ENCODE results near the gene XRCC6.
"Not testable (repeated sequence)": the region's sequence is repeated elsewhere in the genome, so short reads cannot be mapped to it uniquely, and the experiment has no call there.

XRCC6 gene

GRCh38 chr22:41636467-41636866 lies 15.4 kb downstream of the XRCC6 start:
- TF ChIP-seq GLIS3 (CRISPR knock-in tag; IDR thresholded peaks at IDR 0.05) = no peak
- no peak for TF ChIP-seq ISL1 (CRISPR knock-in tag; IDR thresholded peaks at IDR 0.05)
- TF ChIP-seq TCF4 (CRISPR knock-in tag; IDR thresholded peaks at IDR 0.05; ENCODE audit: borderline replicate concordance) = no peak
- peak; percentile 78 for ATAC-seq

GRCh38 chr22:41637623-41638022 lies 16.5 kb downstream of the XRCC6 start:
- not testable (repeated sequence) for ATAC-seq

- TF ChIP-seq BACH2 (CRISPR knock-in tag; IDR thresholded peaks at IDR 0.05; ENCODE audit: borderline replicate concordance) = no peak
- ATAC-seq = no peak
These were observed 17.0 kb downstream of the XRCC6 start for GRCh38 chr22:41638124-41638523.

- TF ChIP-seq ZFP30 (CRISPR knock-in tag; IDR thresholded peaks at IDR 0.05) (no peak), PATZ1 (CRISPR knock-in tag; IDR thresholded peaks at IDR 0.05; ENCODE audit: borderline replicate concordance) (no peak), TOX (CRISPR knock-in tag; IDR thresholded peaks at IDR 0.05; ENCODE audit: borderline replicate concordance) (no peak), TSHZ2 (CRISPR knock-in tag; IDR thresholded peaks at IDR 0.05) (no peak), SNAI2 (CRISPR knock-in tag; IDR thresholded peaks at IDR 0.05) (no peak), CSRNP3 (CRISPR knock-in tag; IDR thresholded peaks at IDR 0.05) (no peak), ZNF70 (CRISPR knock-in tag; IDR thresholded peaks at IDR 0.05) (no peak), ZNF8 (CRISPR knock-in tag; IDR thresholded peaks at IDR 0.05) (no peak), BACH2 (CRISPR knock-in tag; IDR thresholded peaks at IDR 0.05; ENCODE audit: borderline replicate concordance) (no peak)
- no peak for ATAC-seq
These were observed 17.7 kb downstream of the XRCC6 start for GRCh38 chr22:41638748-41639147.

GRCh38 chr22:41641854-41642253 lies 20.8 kb downstream of the XRCC6 start:
- no peak for ATAC-seq
- TF ChIP-seq TCF4 (CRISPR knock-in tag; IDR thresholded peaks at IDR 0.05; ENCODE audit: borderline replicate concordance) = no peak
- no peak for TF ChIP-seq ZNF70 (CRISPR knock-in tag; IDR thresholded peaks at IDR 0.05)
- no peak for TF ChIP-seq CREB5 (CRISPR knock-in tag; IDR thresholded peaks at IDR 0.05; ENCODE audit: low read depth)
- no peak for TF ChIP-seq ESRRG (CRISPR knock-in tag; IDR thresholded peaks at IDR 0.05)
- no peak for TF ChIP-seq ISL1 (CRISPR knock-in tag; IDR thresholded peaks at IDR 0.05)
- no peak for TF ChIP-seq OSR1 (CRISPR knock-in tag; IDR thresholded peaks at IDR 0.05)
- TF ChIP-seq TOX (CRISPR knock-in tag; IDR thresholded peaks at IDR 0.05; ENCODE audit: borderline replicate concordance) = no peak
- no peak for TF ChIP-seq ZFP30 (CRISPR knock-in tag; IDR thresholded peaks at IDR 0.05)
- TF ChIP-seq PPARA (CRISPR knock-in tag; IDR thresholded peaks at IDR 0.05; ENCODE audit: borderline replicate concordance) = no peak
- TF ChIP-seq CSRNP3 (CRISPR knock-in tag; IDR thresholded peaks at IDR 0.05) = no peak
- TF ChIP-seq TSHZ2 (CRISPR knock-in tag; IDR thresholded peaks at IDR 0.05) = no peak
- TF ChIP-seq RARB (CRISPR knock-in tag; IDR thresholded peaks at IDR 0.05) = no peak
- TF ChIP-seq ZNF8 (CRISPR knock-in tag; IDR thresholded peaks at IDR 0.05) = no peak
- TF ChIP-seq ZFP3 (CRISPR knock-in tag; IDR thresholded peaks at IDR 0.05) = no peak
- TF ChIP-seq PATZ1 (CRISPR knock-in tag; IDR thresholded peaks at IDR 0.05; ENCODE audit: borderline replicate concordance) = no peak
- TF ChIP-seq ZC3H10 (CRISPR knock-in tag; IDR thresholded peaks at IDR 0.05) = no peak
- no peak for TF ChIP-seq ZNF565 (CRISPR knock-in tag; conservative IDR thresholded peaks at IDR 0.05; ENCODE audit: low read depth)

Data from SK-N-SH treated with all-trans-retinoic acid at 6 μM for 48 hours (cell line).